Left ventricle myocardium inferior (tissue), 1 donor: Measurements from ENCODE around the gene THSD7B. TPM values are rescaled to one million over a fixed set of nuclear protein-coding genes. Genes with fewer than 3 reads are reported as not detected.
"Not testable (repeated sequence)": the region's sequence is repeated elsewhere in the genome, so short reads cannot be mapped to it uniquely, and the experiment has no call there.

Experiments
- DNase-seq: peaks from one replicate; pipeline ENCODE4 v3.0.0-alpha.2; 2020
- H3K27ac ChIP-seq: fragments of 200-600 bp; replicated peaks from 2 replicates; pipeline ENCODE4 v1.8.0; 2021
- H3K27me3 ChIP-seq: fragments of 200-600 bp; 2 replicates; pipeline ENCODE4 v1.8.0; 2021; ENCODE audit warnings: low read depth
- H3K36me3 ChIP-seq: fragments of 200-600 bp; 2 replicates; pipeline ENCODE4 v1.8.0; 2021
- H3K4me1 ChIP-seq: fragments of 200-600 bp; 2 replicates; pipeline ENCODE4 v1.8.0; 2021
- H3K4me3 ChIP-seq: fragments of 200-600 bp; 2 replicates; pipeline ENCODE4 v1.8.0; 2021; ENCODE audit warnings: mild to moderate bottlenecking, moderate library complexity
- H3K9me3 ChIP-seq: fragments of 200-600 bp; replicated peaks from 2 replicates; pipeline ENCODE4 v1.8.0; 2021
- intact Hi-C: fragments of 100-400 bp; cut with micrococcal nuclease; formaldehyde crosslinking; loops from one replicate; pipeline ENCODE4 v1.11.0; 2022
- total RNA-seq: library from RNA; stranded (reverse); fragmentation: NEBNext Ultra II Directional; extraction: Animal tissue kit (Norgen Biotek cat#: 25700); gene quantifications from one replicate; pipeline ENCODE4 v1.2.1, GENCODE V29; 2021
- TF ChIP-seq, protein P1 (sequence below): fragments of 200-600 bp; IDR thresholded peaks from 2 replicates; pipeline ENCODE4 v1.8.0; 2021; ENCODE audit warnings: antibody characterized with exemption, mild to moderate bottlenecking, borderline replicate concordance
- donor health status: DM: no; HTN: yes; CAD: no; lungs with severe emphysema.

Gene THSD7B
- total RNA-seq, 1 donor from 2014 or later: 0.22 TPM

DNA sequence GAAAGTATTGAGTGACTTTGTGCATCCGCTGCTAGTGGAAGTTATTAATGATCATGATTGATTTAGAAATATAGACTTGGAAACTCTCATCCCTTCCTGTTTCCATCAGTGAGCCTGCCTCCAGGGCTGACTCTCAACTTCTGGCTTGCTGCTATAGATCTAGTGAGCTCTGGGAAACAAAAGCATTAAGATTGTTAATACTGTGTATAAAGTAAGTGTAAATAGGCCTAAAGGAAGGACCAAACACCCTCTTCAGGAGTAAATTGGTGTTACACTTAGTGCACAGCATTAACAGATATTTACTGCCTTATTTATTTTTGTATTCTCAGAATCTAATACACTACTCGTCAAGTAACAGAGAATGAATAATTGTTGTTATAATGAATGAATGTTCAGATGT, 285.6 kb downstream of the THSD7B start:
- no peak for DNase-seq
- Histone ChIP-seq H3K27ac (no peak overlapping the region), H3K9me3 (no peaks in the 10 kb centered on the region), H3K4me1 (peaks cover 12% of the 10 kb centered on the region), H3K36me3 (no peaks in the 10 kb centered on the region), H3K4me3 (no peak overlapping the region), H3K27me3 (no peaks in the 10 kb centered on the region)
- intact Hi-C loops: no loop called here
- TF ChIP-seq, protein P1, sequence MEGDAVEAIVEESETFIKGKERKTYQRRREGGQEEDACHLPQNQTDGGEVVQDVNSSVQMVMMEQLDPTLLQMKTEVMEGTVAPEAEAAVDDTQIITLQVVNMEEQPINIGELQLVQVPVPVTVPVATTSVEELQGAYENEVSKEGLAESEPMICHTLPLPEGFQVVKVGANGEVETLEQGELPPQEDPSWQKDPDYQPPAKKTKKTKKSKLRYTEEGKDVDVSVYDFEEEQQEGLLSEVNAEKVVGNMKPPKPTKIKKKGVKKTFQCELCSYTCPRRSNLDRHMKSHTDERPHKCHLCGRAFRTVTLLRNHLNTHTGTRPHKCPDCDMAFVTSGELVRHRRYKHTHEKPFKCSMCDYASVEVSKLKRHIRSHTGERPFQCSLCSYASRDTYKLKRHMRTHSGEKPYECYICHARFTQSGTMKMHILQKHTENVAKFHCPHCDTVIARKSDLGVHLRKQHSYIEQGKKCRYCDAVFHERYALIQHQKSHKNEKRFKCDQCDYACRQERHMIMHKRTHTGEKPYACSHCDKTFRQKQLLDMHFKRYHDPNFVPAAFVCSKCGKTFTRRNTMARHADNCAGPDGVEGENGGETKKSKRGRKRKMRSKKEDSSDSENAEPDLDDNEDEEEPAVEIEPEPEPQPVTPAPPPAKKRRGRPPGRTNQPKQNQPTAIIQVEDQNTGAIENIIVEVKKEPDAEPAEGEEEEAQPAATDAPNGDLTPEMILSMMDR: no peak

DNA sequence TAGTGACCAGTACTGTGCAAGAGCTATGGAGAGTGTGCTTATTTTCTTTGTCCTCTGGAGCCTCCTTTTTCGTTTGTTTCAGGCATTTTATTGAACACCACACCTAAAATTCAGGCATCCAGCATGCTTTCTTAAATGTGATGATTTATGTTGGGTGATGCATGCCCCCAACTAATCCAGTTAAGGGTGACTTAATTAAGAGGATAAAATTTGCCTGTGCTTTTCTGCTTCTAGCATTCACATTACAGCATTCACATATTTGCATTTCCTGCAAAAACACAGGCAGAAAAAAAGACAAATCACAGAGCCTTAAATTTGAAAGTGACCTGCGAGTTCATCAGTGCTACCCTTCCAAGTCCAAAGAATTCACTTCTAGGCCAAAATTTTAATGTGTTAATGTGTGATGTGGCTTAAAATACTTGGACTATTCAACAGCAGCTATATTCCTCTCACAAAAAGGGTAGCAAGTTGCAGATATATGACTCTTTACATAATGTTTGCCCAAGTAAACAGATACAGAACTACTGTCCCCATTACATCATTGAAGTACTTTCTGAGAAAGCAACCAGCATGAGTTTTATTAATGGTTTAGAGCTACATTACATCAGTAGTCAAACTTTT, 286.5 kb downstream of the THSD7B start:
- intact Hi-C loops: no loop called here
- H3K27ac ChIP-seq: no peak overlapping the region
- H3K4me1 ChIP-seq: peaks cover 10% of the 10 kb centered on the region
- TF ChIP-seq, protein P1: no peak
- no peaks in the 10 kb centered on the region for H3K27me3 ChIP-seq
- DNase-seq: no peak
- no peaks in the 10 kb centered on the region for H3K9me3 ChIP-seq
- no peaks in the 10 kb centered on the region for H3K36me3 ChIP-seq
- H3K4me3 ChIP-seq: no peak overlapping the region

DNA sequence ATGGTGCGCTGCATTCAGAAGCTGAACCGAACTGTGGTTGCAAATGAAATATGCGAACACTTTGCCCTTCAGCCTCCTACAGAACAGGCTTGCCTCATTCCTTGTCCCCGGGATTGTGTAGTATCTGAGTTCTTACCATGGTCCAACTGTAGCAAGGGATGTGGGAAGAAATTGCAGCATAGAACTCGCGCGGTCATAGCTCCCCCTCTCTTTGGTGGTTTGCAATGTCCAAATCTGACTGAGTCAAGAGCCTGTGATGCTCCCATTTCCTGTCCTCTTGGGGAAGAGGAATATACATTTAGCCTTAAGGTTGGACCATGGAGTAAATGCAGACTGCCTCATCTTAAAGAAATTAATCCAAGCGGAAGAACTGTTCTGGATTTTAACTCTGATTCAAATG, 291.4 kb downstream of the THSD7B start:
- Histone ChIP-seq H3K4me1 (no peaks in the 10 kb centered on the region), H3K27ac (no peak overlapping the region), H3K9me3 (peaks cover 15% of the 10 kb centered on the region), H3K27me3 (no peaks in the 10 kb centered on the region), H3K36me3 (no peaks in the 10 kb centered on the region), H3K4me3 (no peak overlapping the region)
- intact Hi-C loops: no loop called here
- DNase-seq: no peak
- TF ChIP-seq, protein P1: no peak

DNA sequence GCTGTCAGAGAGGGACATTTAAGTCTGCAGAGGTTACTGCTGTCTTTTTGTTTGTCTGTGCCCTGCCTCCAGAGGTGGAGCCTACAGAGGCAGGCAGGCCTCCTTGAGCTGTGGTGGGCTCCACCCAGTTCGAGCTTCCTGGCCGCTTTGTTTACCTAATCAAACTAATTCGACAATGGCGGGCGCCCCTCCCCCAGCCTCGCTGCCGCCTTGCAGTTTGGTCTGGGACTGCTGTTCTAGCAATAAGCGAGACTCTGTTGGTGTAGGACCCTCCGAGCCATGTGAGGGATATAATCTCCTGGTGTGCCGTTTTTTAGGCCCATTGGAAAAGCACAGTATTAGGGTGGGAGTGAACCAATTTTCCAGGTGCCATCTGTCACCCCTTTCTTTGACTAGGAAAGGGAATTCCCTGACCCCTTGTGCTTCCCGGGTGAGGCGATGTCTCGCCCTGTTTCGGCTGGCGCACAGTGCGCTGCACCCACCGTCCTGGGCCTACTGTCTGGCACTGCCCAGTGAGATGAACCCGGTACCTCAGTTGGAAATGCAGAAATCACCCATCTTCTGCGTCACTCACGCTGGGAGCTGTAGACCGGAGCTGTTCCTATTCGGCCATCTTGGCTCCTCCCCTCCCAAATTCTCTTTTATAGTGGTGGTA, 310.9 kb downstream of the THSD7B start:
- H3K9me3 ChIP-seq: peaks cover 20% of the 10 kb centered on the region
- H3K27me3 ChIP-seq, H3K4me1 ChIP-seq, DNase-seq, intact Hi-C loops, H3K36me3 ChIP-seq, H3K27ac ChIP-seq, H3K4me3 ChIP-seq: not testable (repeated sequence)

DNA sequence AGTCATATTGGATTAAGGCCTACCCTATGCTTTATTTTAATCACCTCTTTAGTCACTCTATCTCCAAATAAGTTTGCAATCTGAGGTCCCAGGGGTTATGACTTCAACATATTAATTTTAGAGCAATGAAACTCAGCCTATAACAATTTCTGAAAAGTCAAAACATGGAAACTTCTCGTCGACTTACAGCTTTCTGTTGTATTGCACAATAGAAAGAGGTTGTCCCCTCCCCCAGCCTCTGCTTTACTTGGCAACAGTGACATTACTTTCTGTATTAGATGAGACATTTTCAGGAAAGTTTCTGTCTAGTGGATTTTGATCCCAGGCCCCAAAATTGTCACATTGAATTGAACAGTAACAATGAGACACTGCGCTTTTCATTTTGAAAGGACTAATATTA, 326.4 kb downstream of the THSD7B start:
- H3K4me1 ChIP-seq: no peaks in the 10 kb centered on the region
- H3K36me3 ChIP-seq: no peaks in the 10 kb centered on the region
- peaks cover 3% of the 10 kb centered on the region for H3K9me3 ChIP-seq
- TF ChIP-seq, protein P1: no peak
- DNase-seq: no peak
- H3K27ac ChIP-seq: no peak overlapping the region
- intact Hi-C loops: no loop called here
- H3K4me3 ChIP-seq: no peak overlapping the region
- H3K27me3 ChIP-seq: no peaks in the 10 kb centered on the region

DNA sequence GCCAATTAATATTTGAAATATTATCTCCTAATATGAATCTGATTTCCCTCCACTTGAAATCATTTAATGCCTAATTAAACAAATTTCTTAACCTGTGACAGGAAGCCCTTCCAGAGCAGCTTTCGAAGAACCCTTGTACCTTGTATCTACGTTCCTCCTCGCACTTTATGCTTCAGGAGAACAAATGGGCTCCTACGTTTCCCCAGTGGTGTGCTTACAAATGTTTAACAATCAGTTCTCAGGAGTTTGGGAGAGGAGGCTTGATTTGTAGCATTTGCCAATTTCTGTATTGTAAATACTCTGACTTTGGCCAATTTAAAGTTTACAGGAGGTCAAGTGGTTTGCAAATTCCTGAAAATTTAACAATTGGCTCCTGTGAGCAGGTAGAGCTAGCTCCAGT, 327.8 kb downstream of the THSD7B start:
- no peaks in the 10 kb centered on the region for H3K36me3 ChIP-seq
- H3K4me1 ChIP-seq: no peaks in the 10 kb centered on the region
- TF ChIP-seq, protein P1: no peak

More for the DNA sequence above, 327.8 kb downstream of the THSD7B start:
- H3K4me3 ChIP-seq: no peak overlapping the region
- no peaks in the 10 kb centered on the region for H3K27me3 ChIP-seq
- DNase-seq: no peak
- no peak overlapping the region for H3K27ac ChIP-seq
- intact Hi-C loops: no loop called here
- no peaks in the 10 kb centered on the region for H3K9me3 ChIP-seq
